Parathyroid adenoma (tissue), 2 donors: Measurements from ENCODE around the gene BIRC7.

Experiments used
- H2AFZ ChIP-seq: fragments of 300-600 bp; sonication (generic); one replicate; pipeline ENCODE4 v1.7.0; 2017; ENCODE audit warnings: antibody characterized with exemption, mild to moderate bottlenecking
- H3K27ac ChIP-seq: fragments of 300-600 bp; sonication (generic); one replicate; pipeline ENCODE4 v1.7.0; 2017
- H3K27me3 ChIP-seq: fragments of 300-600 bp; sonication (generic); one replicate; pipeline ENCODE4 v1.7.0; 2017; ENCODE audit warnings: low read length; ENCODE audit not compliant: control insufficient read depth, insufficient read depth
- H3K36me3 ChIP-seq: fragments of 300-600 bp; sonication (generic); one replicate; pipeline ENCODE4 v1.7.0; 2017; ENCODE audit warnings: low read length; ENCODE audit not compliant: control insufficient read depth, insufficient read depth
- H3K4me1 ChIP-seq: fragments of 300-600 bp; sonication (generic); one replicate; pipeline ENCODE4 v1.7.0; 2017; ENCODE audit warnings: control low read depth
- H3K4me2 ChIP-seq: fragments of 300-600 bp; sonication (generic); one replicate; pipeline ENCODE4 v1.7.0; 2017; ENCODE audit warnings: low read length
- H3K4me3 ChIP-seq: fragments of 300-600 bp; sonication (generic); one replicate; pipeline ENCODE4 v1.7.0; 2017; ENCODE audit warnings: low read depth, low read length
- H3K79me2 ChIP-seq: fragments of 300-600 bp; sonication (generic); one replicate; pipeline ENCODE4 v1.7.0; 2017; ENCODE audit warnings: control low read depth
- H3K9ac ChIP-seq: fragments of 300-600 bp; sonication (generic); one replicate; pipeline ENCODE4 v1.7.0; 2017; ENCODE audit warnings: mild to moderate bottlenecking
- H3K9me3 ChIP-seq: fragments of 300-600 bp; sonication (generic); one replicate; pipeline ENCODE4 v1.7.0; 2017; ENCODE audit warnings: low read length; ENCODE audit not compliant: control insufficient read depth
- TF ChIP-seq, protein P1 (sequence below): fragments of 300-600 bp; sonication (generic); IDR thresholded peaks from one replicate; pipeline ENCODE4 v1.7.0; 2017; ENCODE audit warnings: antibody characterized with exemption, mild to moderate bottlenecking
- donor health status: primary hyperparathyroidism.

BIRC7 gene

DNA sequence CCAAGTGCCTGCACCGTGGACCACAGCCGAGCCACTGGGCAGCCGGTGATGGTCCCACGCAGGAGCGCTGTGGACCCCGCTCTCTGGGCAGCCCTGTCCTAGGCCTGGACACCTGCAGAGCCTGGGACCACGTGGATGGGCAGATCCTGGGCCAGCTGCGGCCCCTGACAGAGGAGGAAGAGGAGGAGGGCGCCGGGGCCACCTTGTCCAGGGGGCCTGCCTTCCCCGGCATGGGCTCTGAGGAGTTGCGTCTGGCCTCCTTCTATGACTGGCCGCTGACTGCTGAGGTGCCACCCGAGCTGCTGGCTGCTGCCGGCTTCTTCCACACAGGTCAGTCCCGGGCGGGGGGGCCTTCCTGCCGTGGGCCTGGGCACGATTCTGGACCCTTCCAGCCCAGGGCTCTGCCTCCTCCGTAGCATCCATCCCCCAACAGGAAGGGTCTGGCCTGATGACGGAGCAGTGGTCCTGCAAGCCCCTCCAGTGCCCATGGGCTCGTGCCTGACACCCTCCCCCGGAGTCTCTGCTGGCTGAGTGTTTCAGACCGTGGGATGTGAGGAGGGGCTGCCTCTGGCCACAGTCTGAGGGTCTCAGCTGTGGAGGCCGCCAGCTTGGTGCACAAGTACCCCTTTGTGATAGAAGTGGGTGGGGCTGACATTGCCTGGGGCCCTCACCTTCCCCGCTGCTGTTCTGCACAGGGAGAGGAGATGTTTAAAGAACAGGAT lies 572 bp downstream of the BIRC7 start:
- H3K27me3 ChIP-seq, result no peaks in the 10 kb centered on the region
- H3K27ac ChIP-seq, result no peak overlapping the region

DNA sequence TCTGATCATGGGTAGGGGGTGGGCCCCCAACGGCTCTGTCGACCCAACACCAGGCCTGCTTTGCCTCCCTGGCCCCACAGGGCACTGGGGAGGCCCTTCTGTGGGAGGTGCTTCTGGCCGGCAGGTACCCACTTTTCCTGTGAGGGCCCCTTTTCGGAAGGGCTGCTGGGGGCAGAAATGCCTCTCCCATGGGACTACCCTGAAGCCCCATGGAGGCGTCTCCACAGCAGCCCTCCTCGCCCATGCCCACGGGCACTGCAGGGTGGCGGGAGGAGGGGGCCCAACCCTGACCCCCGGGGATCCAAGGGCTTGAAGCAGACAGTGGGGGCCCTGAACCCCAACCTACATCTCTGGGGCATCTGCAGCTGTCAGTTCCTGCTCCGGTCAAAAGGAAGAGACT lies 2.3 kb downstream of the BIRC7 start:
- H3K36me3 ChIP-seq, result no peaks in the 10 kb centered on the region
- TF ChIP-seq, protein P1, sequence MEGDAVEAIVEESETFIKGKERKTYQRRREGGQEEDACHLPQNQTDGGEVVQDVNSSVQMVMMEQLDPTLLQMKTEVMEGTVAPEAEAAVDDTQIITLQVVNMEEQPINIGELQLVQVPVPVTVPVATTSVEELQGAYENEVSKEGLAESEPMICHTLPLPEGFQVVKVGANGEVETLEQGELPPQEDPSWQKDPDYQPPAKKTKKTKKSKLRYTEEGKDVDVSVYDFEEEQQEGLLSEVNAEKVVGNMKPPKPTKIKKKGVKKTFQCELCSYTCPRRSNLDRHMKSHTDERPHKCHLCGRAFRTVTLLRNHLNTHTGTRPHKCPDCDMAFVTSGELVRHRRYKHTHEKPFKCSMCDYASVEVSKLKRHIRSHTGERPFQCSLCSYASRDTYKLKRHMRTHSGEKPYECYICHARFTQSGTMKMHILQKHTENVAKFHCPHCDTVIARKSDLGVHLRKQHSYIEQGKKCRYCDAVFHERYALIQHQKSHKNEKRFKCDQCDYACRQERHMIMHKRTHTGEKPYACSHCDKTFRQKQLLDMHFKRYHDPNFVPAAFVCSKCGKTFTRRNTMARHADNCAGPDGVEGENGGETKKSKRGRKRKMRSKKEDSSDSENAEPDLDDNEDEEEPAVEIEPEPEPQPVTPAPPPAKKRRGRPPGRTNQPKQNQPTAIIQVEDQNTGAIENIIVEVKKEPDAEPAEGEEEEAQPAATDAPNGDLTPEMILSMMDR, result no peak
- no peak overlapping the region for H3K9ac ChIP-seq
- no peak overlapping the region for H3K4me2 ChIP-seq
- H3K27me3 ChIP-seq, result no peaks in the 10 kb centered on the region
- no peaks in the 10 kb centered on the region for H3K4me1 ChIP-seq
- H2AFZ ChIP-seq, result no peak overlapping the region
- no peaks in the 10 kb centered on the region for H3K79me2 ChIP-seq
- H3K9me3 ChIP-seq, result no peaks in the 10 kb centered on the region
- H3K27ac ChIP-seq, result no peak overlapping the region
- no peak overlapping the region for H3K4me3 ChIP-seq

More for the DNA sequence above, 572 bp downstream of the BIRC7 start:
- no peaks in the 10 kb centered on the region for H3K4me1 ChIP-seq
- TF ChIP-seq, protein P1, result no peak
- H2AFZ ChIP-seq, result no peak overlapping the region
- no peak overlapping the region for H3K4me2 ChIP-seq
- no peaks in the 10 kb centered on the region for H3K36me3 ChIP-seq
- no peaks in the 10 kb centered on the region for H3K9me3 ChIP-seq
- no peak overlapping the region for H3K4me3 ChIP-seq
- no peaks in the 10 kb centered on the region for H3K79me2 ChIP-seq
- no peak overlapping the region for H3K9ac ChIP-seq

DNA sequence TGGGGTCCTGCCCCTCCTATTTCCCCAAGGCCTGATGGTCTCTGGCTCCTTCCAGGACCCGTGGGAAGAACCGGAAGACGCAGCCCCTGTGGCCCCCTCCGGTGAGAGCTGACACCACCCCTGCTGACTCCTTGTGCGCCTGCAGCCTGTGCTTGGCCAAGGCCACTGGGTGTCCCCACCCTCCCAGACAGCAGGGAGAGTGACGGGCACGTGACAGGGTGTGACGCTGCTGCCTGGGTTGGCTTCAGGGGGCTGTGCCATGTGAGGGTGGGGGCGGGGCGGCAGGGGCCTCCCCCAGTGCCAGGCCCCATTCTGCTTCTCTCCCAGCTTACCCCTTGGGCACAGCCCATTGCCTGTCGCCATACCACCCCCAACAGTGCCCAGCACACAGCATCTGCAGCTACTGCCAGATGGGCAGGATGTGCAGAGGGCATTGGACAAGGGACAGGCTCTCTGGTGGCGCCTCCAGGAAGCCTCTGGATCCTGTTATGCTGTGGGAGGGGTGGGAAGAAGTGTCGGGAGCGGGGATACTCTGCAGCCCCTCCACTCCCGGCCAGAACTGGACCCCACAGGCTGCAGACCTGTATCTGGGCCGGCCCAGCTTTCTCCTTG lies 2.9 kb downstream of the BIRC7 start:
- no peak overlapping the region for H3K4me3 ChIP-seq
- H3K27ac ChIP-seq, result no peak overlapping the region
- no peaks in the 10 kb centered on the region for H3K4me1 ChIP-seq
- TF ChIP-seq, protein P1, result no peak
- no peaks in the 10 kb centered on the region for H3K9me3 ChIP-seq
- H3K9ac ChIP-seq, result no peak overlapping the region
- no peaks in the 10 kb centered on the region for H3K27me3 ChIP-seq
- H3K4me2 ChIP-seq, result no peak overlapping the region
- no peak overlapping the region for H2AFZ ChIP-seq
- no peaks in the 10 kb centered on the region for H3K36me3 ChIP-seq
- no peaks in the 10 kb centered on the region for H3K79me2 ChIP-seq

DNA sequence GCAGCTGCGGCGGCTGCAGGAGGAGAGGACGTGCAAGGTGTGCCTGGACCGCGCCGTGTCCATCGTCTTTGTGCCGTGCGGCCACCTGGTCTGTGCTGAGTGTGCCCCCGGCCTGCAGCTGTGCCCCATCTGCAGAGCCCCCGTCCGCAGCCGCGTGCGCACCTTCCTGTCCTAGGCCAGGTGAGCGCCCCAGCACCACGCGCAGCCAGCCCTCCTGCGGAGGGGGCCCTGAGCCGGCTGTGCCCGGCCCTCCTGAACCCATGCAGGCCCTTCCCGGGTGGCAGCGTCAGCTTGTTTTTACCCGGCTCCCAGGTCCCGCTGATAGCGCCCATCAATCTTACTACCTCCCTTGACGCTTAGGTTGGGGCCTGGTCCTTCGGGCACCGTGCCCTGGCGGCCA lies 3.7 kb downstream of the BIRC7 start:
- no peak overlapping the region for H3K9ac ChIP-seq
- TF ChIP-seq, protein P1, result no peak
- H3K4me2 ChIP-seq, result no peak overlapping the region
- no peak overlapping the region for H2AFZ ChIP-seq
- no peaks in the 10 kb centered on the region for H3K79me2 ChIP-seq
- H3K27ac ChIP-seq, result no peak overlapping the region
- H3K27me3 ChIP-seq, result no peaks in the 10 kb centered on the region
- no peak overlapping the region for H3K4me3 ChIP-seq
- H3K9me3 ChIP-seq, result no peaks in the 10 kb centered on the region
- H3K4me1 ChIP-seq, result no peaks in the 10 kb centered on the region
- H3K36me3 ChIP-seq, result no peaks in the 10 kb centered on the region

DNA sequence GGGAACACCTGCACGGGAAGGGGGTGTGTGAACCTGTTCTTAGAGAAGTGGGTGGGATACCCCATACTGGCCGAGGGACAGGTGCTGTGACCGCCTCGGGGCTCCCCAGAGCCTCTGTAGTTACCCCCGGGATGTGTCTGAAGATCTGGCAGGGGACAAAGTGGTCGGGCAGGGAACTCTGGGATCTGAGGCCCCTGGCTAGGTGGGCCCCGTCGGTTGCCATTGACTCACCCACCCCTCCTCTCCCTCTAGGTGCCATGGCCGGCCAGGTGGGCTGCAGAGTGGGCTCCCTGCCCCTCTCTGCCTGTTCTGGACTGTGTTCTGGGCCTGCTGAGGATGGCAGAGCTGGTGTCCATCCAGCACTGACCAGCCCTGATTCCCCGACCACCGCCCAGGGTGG lies 4.3 kb downstream of the BIRC7 start:
- no peaks in the 10 kb centered on the region for H3K4me1 ChIP-seq
- H3K27me3 ChIP-seq, result no peaks in the 10 kb centered on the region
- no peak overlapping the region for H3K27ac ChIP-seq
- H3K4me2 ChIP-seq, result no peak overlapping the region
- H2AFZ ChIP-seq, result no peak overlapping the region
- no peaks in the 10 kb centered on the region for H3K79me2 ChIP-seq
- H3K9me3 ChIP-seq, result no peaks in the 10 kb centered on the region
- H3K4me3 ChIP-seq, result no peak overlapping the region
- H3K9ac ChIP-seq, result no peak overlapping the region
- TF ChIP-seq, protein P1, result no peak
- no peaks in the 10 kb centered on the region for H3K36me3 ChIP-seq
